HFFc6 (cell line): Measurements from ENCODE around the gene PHKA2. TPM values are rescaled to one million over a fixed set of nuclear protein-coding genes. Genes with fewer than 3 reads are reported as not detected.

Experiments
- DNase-seq: peaks from one replicate; pipeline ENCODE4 v3.0.0-alpha.2; 2018
- H3K27ac Mint-ChIP-seq: 2 replicates; pipeline ENCODE4 v1.8.0; 2020; ENCODE audit warnings: mild to moderate bottlenecking, mixed read lengths
- H3K27me3 Mint-ChIP-seq: 2 replicates; pipeline ENCODE4 v1.8.0; 2021; ENCODE audit warnings: mild to moderate bottlenecking, moderate library complexity, mixed read lengths; ENCODE audit not compliant: insufficient read depth
- H3K36me3 Mint-ChIP-seq: 2 replicates; pipeline ENCODE4 v1.8.0; 2021; ENCODE audit warnings: low read depth, mixed read lengths
- H3K4me1 Mint-ChIP-seq: 2 replicates; pipeline ENCODE4 v1.8.0; 2020; ENCODE audit warnings: low read depth, mixed read lengths
- H3K4me3 Mint-ChIP-seq: 2 replicates; pipeline ENCODE4 v1.8.0; 2020; ENCODE audit warnings: mild to moderate bottlenecking, moderate library complexity, mixed read lengths
- H3K9me3 Mint-ChIP-seq: 2 replicates; pipeline ENCODE4 v1.8.0; 2020; ENCODE audit warnings: mild to moderate bottlenecking, mixed read lengths
- long read RNA-seq: library from polyadenylated mRNA; unstranded; transcript quantifications from one replicate; pipeline ENCODE4 v2.0.0, GENCODE V29; 2019
- total RNA-seq, 6 experiments: library from RNA; stranded (reverse); fragmentation: NEBNext Ultra II Directional; extraction: Animal tissue kit (Norgen Biotek cat#: 25700); gene quantifications; 2 replicates in 1 of 6; 3 replicates in 5 of 6; pipeline ENCODE4 v1.2.3, GENCODE V29; 2021
- TF ChIP-seq, protein P1 (sequence below): fragments of 200-600 bp; sonication (generic); IDR thresholded peaks from 2 replicates; pipeline ENCODE4 v1.5.0; 2021; ENCODE audit warnings: antibody characterized with exemption, mild to moderate bottlenecking

PHKA2 gene, protein sequence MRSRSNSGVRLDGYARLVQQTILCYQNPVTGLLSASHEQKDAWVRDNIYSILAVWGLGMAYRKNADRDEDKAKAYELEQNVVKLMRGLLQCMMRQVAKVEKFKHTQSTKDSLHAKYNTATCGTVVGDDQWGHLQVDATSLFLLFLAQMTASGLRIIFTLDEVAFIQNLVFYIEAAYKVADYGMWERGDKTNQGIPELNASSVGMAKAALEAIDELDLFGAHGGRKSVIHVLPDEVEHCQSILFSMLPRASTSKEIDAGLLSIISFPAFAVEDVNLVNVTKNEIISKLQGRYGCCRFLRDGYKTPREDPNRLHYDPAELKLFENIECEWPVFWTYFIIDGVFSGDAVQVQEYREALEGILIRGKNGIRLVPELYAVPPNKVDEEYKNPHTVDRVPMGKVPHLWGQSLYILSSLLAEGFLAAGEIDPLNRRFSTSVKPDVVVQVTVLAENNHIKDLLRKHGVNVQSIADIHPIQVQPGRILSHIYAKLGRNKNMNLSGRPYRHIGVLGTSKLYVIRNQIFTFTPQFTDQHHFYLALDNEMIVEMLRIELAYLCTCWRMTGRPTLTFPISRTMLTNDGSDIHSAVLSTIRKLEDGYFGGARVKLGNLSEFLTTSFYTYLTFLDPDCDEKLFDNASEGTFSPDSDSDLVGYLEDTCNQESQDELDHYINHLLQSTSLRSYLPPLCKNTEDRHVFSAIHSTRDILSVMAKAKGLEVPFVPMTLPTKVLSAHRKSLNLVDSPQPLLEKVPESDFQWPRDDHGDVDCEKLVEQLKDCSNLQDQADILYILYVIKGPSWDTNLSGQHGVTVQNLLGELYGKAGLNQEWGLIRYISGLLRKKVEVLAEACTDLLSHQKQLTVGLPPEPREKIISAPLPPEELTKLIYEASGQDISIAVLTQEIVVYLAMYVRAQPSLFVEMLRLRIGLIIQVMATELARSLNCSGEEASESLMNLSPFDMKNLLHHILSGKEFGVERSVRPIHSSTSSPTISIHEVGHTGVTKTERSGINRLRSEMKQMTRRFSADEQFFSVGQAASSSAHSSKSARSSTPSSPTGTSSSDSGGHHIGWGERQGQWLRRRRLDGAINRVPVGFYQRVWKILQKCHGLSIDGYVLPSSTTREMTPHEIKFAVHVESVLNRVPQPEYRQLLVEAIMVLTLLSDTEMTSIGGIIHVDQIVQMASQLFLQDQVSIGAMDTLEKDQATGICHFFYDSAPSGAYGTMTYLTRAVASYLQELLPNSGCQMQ
- total RNA-seq: 10 to 100 TPM; 12.2 to 18.2 (median 16.9) TPM
- long read RNA-seq, full-length matches to known transcripts: 1 of 5 reads
- long read RNA-seq, partial matches to known transcripts: 4 of 5 reads
- long read RNA-seq, other reads (novel, unspliced or antisense): 0 of 5 reads

DNA sequence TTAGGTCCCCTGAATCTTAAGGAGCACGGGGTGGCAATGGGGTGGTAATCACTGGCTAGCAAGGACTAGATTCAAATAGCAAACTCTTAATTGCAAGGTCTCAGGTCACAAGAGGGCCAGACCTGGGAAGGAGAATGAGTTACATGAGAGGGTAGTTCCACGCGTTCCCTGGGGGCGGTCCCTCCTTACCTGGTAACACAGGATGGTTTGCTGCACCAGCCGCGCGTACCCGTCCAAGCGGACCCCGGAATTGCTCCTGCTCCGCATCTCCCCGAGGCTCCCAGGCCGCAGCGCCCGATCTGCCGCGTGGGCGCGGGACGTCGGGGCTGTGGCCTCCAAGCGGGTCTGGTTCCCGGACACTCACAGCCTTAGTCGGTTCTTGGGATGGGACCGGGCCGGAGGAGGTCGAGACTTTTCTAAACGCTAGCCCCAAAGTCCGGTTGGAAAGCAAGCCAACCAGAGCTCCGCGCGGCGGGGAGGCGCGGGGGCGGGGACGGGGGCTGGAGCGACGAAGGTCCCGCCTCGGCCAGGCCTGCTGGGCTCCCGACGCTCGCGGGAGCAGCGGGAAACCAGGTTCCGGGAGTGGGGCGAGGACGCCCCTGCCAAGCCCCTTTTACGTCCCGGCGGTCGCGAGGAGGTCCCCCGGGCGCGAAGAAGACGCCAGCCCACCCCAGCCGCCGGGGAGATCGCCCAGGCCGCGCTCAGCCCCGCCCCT is at the start of gene PHKA2:
TSS of gene PHKA2 (minus strand) at position 449 of the 715 bp plus-strand sequence. CDS start at position 267, 182 bp downstream.
- Mint-ChIP-seq H3K4me1 (peaks cover 26% of the 10 kb centered on the region), H3K9me3 (no peaks in the 10 kb centered on the region), H3K36me3 (no peaks in the 10 kb centered on the region; the same call in 1 of the 2 replicates), H3K4me3 (peak within 1 kb of the TSS; percentile 92), H3K27me3 (peaks cover 2% of the 10 kb centered on the region; the same call in 1 of the 2 replicates), H3K27ac (peak within 1 kb of the TSS; percentile 88)
- TF ChIP-seq, protein P1, sequence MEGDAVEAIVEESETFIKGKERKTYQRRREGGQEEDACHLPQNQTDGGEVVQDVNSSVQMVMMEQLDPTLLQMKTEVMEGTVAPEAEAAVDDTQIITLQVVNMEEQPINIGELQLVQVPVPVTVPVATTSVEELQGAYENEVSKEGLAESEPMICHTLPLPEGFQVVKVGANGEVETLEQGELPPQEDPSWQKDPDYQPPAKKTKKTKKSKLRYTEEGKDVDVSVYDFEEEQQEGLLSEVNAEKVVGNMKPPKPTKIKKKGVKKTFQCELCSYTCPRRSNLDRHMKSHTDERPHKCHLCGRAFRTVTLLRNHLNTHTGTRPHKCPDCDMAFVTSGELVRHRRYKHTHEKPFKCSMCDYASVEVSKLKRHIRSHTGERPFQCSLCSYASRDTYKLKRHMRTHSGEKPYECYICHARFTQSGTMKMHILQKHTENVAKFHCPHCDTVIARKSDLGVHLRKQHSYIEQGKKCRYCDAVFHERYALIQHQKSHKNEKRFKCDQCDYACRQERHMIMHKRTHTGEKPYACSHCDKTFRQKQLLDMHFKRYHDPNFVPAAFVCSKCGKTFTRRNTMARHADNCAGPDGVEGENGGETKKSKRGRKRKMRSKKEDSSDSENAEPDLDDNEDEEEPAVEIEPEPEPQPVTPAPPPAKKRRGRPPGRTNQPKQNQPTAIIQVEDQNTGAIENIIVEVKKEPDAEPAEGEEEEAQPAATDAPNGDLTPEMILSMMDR: no peak
- DNase-seq: peak; percentile 18

DNA sequence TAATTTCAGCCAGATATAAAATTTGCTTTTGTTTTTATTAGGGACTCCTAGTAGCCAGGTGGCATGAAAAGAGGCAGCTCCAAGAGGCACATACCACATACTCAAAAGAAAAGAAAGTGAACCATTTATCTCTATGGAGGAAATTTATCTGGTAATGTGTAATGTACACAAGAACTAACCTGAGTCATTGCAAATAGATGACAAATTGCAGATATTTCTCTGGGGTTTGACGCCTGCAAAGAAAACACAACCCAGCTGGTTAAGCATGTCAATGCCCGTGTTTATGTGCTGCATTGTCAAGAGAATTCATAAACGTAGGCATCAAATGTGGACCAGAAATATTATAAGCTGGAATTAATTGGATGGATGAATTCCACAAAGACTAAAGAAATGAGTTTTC is 46.9 kb upstream of the PHKA2 start:
- TF ChIP-seq, protein P1: no peak
- Mint-ChIP-seq H3K27ac (no peak overlapping the region), H3K4me3 (no peak overlapping the region), H3K27me3 (no peaks in the 10 kb centered on the region), H3K9me3 (no peaks in the 10 kb centered on the region), H3K4me1 (no peaks in the 10 kb centered on the region), H3K36me3 (no peaks in the 10 kb centered on the region)
- DNase-seq: no peak

DNA sequence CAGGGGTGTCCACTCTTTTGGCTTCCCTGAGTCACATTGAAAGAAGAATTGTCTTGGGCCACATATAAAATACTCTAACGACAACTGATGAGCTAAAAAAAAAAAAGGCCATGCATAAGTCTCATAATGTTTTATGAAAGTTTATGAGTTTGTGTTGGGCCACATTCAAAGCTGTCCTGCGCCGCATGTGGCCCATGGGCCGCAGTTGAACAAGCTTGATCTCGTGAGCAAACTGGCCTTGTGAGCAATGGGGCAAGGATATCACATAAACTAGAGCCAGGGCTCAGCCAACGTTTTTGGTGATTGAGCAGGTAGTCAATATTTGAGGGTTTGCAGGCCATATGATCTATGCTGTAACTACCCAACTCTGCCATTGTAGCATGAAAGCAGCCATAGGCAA is 44.6 kb upstream of the PHKA2 start:
- H3K27ac Mint-ChIP-seq: no peak overlapping the region

DNA sequence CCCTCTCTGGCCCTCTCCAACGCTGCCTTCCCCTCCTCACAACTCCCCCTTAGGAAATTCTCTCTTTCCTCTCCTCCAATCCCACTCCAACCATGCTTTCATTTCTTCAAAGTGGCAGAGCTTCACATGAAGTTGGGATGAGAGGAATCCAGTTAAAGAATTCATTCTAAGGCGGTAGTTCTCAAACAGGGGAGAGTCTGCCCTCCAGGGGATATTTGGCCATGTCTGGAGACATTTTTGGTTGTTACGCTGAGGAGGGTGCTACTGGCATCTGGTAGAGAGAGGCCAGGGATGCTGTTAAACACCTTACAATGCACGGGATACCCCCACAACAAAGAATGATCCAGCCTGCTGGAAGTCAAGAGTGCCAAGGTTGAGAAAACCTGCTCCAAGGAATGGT is 40.5 kb upstream of the PHKA2 start:
- TF ChIP-seq, protein P1: no peak
- H3K4me1 Mint-ChIP-seq: peaks cover 7% of the 10 kb centered on the region
- H3K9me3 Mint-ChIP-seq: no peaks in the 10 kb centered on the region
- H3K36me3 Mint-ChIP-seq: no peaks in the 10 kb centered on the region
- no peak overlapping the region for H3K4me3 Mint-ChIP-seq
- no peak overlapping the region for H3K27ac Mint-ChIP-seq
- H3K27me3 Mint-ChIP-seq: no peaks in the 10 kb centered on the region
- DNase-seq: no peak

More for the DNA sequence above, 44.6 kb upstream of the PHKA2 start:
- Mint-ChIP-seq H3K9me3 (no peaks in the 10 kb centered on the region), H3K36me3 (no peaks in the 10 kb centered on the region), H3K27me3 (no peaks in the 10 kb centered on the region), H3K4me1 (no peaks in the 10 kb centered on the region), H3K4me3 (no peak overlapping the region)
- TF ChIP-seq, protein P1: no peak
- DNase-seq: no peak
